ENCODE data around the gene GRHPR.

GRCh38 chr9:37405350-37405749, 17.1 kb upstream of the GRHPR start:
- no peak for TF ChIP-seq ZNF792 (tag by site-specific recombination; IDR thresholded peaks at IDR 0.05)
- no peak for TF ChIP-seq TCF7L2 (IDR thresholded peaks at IDR 0.05; ENCODE audit: borderline replicate concordance, low read depth, low read length)
- TF ChIP-seq ZNF19 (tag by site-specific recombination; IDR thresholded peaks at IDR 0.05; ENCODE audit: low read depth): no peak
- TF ChIP-seq YY1 (tag by site-specific recombination; IDR thresholded peaks at IDR 0.05): no peak
- TF ChIP-seq CTCF (tag by site-specific recombination; IDR thresholded peaks at IDR 0.05): no peak
- TF ChIP-seq, protein P1, sequence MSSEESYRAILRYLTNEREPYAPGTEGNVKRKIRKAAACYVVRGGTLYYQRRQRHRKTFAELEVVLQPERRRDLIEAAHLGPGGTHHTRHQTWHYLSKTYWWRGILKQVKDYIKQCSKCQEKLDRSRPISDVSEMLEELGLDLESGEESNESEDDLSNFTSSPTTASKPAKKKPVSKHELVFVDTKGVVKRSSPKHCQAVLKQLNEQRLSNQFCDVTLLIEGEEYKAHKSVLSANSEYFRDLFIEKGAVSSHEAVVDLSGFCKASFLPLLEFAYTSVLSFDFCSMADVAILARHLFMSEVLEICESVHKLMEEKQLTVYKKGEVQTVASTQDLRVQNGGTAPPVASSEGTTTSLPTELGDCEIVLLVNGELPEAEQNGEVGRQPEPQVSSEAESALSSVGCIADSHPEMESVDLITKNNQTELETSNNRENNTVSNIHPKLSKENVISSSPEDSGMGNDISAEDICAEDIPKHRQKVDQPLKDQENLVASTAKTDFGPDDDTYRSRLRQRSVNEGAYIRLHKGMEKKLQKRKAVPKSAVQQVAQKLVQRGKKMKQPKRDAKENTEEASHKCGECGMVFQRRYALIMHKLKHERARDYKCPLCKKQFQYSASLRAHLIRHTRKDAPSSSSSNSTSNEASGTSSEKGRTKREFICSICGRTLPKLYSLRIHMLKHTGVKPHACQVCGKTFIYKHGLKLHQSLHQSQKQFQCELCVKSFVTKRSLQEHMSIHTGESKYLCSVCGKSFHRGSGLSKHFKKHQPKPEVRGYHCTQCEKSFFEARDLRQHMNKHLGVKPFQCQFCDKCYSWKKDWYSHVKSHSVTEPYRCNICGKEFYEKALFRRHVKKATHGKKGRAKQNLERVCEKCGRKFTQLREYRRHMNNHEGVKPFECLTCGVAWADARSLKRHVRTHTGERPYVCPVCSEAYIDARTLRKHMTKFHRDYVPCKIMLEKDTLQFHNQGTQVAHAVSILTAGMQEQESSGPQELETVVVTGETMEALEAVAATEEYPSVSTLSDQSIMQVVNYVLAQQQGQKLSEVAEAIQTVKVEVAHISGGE (tag by site-specific recombination; conservative IDR thresholded peaks at IDR 0.05; ENCODE audit: low read depth): no peak
- TF ChIP-seq MZF1 (tag by site-specific recombination; IDR thresholded peaks at IDR 0.05; ENCODE audit: borderline replicate concordance): no peak
- no peak for TF ChIP-seq ZNF280D (tag by site-specific recombination; IDR thresholded peaks at IDR 0.05)
- no peak for TF ChIP-seq ZNF416 (tag by site-specific recombination; IDR thresholded peaks at IDR 0.05)
